ENCODE data around the gene KCNJ5.

Gene KCNJ5

DNA sequence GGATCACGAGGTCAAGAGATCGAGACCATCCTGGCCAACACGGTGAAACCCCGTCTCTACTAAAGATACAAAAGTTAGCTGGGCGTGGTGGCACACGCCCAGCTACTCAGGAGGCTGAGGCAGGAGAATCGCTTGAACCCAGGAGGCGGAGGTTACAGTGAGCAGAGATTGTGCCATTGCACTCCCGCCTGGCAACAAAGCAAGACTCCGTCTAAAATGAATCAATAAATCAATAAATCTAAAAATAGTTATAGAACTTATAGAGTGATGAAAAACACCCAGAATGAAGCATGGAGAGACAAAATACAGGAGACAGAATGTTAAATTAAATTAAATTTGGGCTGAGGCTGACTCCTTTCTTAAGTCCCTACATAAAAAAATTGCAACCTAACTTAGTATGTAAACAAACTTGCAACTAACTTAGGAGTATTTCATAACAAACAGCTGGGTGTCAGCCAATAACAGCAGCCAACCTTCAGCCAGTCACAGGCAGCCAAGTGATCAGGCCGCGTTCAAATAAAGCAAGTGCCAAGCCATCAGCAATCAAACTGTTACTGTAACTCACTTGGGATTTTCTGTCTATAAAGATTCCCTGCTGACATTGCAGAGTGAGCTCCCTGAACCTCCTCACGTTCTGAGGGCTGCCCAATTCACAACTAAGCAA is 58.8 kb downstream of the KCNJ5 start:
- Histone ChIP-seq H3K36me3 (ENCODE audit: insufficient read depth, low read length) (no peaks in the 10 kb centered on the region), H3K4me2 (ENCODE audit: insufficient read depth, low read length) (no peak overlapping the region)

DNA sequence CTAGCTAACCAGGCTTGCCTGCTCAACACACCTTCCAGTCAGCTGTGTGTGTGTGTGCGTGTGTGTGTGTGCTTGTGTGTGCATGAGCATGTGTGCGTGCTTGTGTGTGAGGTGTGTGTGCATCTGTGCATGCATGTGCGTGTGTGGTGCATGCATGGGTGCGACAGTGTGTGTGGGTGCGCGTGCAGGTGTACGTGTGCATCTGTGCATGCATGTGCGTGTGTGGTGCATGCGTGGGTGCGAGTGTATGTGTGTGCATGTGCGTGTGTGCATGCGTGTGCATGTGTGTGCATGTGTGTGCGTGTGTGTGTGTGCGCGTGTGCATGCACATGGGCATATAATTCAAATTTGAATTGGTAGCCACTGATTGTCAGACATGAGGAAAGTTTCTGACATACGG is 62.0 kb downstream of the KCNJ5 start:
- no peak for DNase-seq

More for the DNA sequence above, 58.8 kb downstream of the KCNJ5 start:
- no peak for DNase-seq
- H2AFZ ChIP-seq (ENCODE audit: low read depth, low read length) = no peak overlapping the region
- H3K4me1 ChIP-seq (ENCODE audit: insufficient read depth, low read length) = no peaks in the 10 kb centered on the region
- TF ChIP-seq, protein P1, sequence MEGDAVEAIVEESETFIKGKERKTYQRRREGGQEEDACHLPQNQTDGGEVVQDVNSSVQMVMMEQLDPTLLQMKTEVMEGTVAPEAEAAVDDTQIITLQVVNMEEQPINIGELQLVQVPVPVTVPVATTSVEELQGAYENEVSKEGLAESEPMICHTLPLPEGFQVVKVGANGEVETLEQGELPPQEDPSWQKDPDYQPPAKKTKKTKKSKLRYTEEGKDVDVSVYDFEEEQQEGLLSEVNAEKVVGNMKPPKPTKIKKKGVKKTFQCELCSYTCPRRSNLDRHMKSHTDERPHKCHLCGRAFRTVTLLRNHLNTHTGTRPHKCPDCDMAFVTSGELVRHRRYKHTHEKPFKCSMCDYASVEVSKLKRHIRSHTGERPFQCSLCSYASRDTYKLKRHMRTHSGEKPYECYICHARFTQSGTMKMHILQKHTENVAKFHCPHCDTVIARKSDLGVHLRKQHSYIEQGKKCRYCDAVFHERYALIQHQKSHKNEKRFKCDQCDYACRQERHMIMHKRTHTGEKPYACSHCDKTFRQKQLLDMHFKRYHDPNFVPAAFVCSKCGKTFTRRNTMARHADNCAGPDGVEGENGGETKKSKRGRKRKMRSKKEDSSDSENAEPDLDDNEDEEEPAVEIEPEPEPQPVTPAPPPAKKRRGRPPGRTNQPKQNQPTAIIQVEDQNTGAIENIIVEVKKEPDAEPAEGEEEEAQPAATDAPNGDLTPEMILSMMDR (IDR thresholded peaks at IDR 0.05; ENCODE audit: borderline replicate concordance, extremely low read depth, low read length, poor library complexity, severe bottlenecking) = no peak
- no peak for TF ChIP-seq EZH2 (IDR thresholded peaks at IDR 0.05; ENCODE audit: borderline replicate concordance, low read depth, low read length, severe bottlenecking)
- H3K4me3 ChIP-seq (ENCODE audit: low read depth in 1 of 2, low read length in 2 of 2) = no peak overlapping the region
- no peak overlapping the region for H3K27ac ChIP-seq (ENCODE audit: low read length)
- no peaks in the 10 kb centered on the region for H3K27me3 ChIP-seq (ENCODE audit: insufficient read depth, low read length, poor library complexity)
- ATAC-seq (ENCODE audit: insufficient read depth, low read depth) = no peak
- no peaks in the 10 kb centered on the region for H3K79me2 ChIP-seq (ENCODE audit: insufficient read depth, low read length)
- H3K9ac ChIP-seq (ENCODE audit: low read depth, low read length) = no peak overlapping the region
- no peaks in the 10 kb centered on the region for H4K20me1 ChIP-seq (ENCODE audit: insufficient read depth, low read length)
- no peaks in the 10 kb centered on the region for H3K9me3 ChIP-seq (ENCODE audit: insufficient read depth, low read length, severe bottlenecking)

DNA sequence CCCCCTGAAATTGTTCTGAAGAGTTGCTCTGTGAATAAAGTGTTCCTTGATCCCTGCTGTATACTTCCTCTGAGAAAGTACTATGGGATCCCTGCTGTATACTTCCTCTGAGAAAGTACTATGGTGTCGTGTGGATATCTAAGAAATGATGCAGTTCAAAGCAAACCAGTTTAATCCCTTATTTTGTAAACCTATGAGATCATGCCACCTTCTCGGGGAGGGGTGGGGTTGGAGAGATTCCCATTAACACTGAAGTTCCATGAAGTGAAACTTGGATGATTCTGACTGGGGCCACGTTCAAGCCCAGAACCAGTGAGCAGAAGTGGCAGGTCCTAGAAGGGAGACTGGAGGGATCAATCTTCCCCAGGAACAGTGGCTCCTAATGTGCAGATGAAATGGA is 64.5 kb downstream of the KCNJ5 start:
- no peak for DNase-seq
- Histone ChIP-seq H3K4me3 (ENCODE audit: low read depth in 1 of 2, low read length in 2 of 2) (no peak overlapping the region), H3K79me2 (ENCODE audit: insufficient read depth, low read length) (no peaks in the 10 kb centered on the region), H3K36me3 (ENCODE audit: insufficient read depth, low read length) (no peaks in the 10 kb centered on the region), H3K4me1 (ENCODE audit: insufficient read depth, low read length) (no peaks in the 10 kb centered on the region), H3K4me2 (ENCODE audit: insufficient read depth, low read length) (no peak overlapping the region), H3K9ac (ENCODE audit: low read depth, low read length) (no peak overlapping the region), H3K9me3 (ENCODE audit: insufficient read depth, low read length, severe bottlenecking) (no peaks in the 10 kb centered on the region), H3K27me3 (ENCODE audit: insufficient read depth, low read length, poor library complexity) (no peaks in the 10 kb centered on the region), H2AFZ (ENCODE audit: low read depth, low read length) (no peak overlapping the region), H3K27ac (ENCODE audit: low read length) (no peak overlapping the region), H4K20me1 (ENCODE audit: insufficient read depth, low read length) (no peaks in the 10 kb centered on the region)
- ATAC-seq (ENCODE audit: insufficient read depth, low read depth) = no peak
- no peak for TF ChIP-seq EZH2 (IDR thresholded peaks at IDR 0.05; ENCODE audit: borderline replicate concordance, low read depth, low read length, severe bottlenecking)
- TF ChIP-seq, protein P1 (IDR thresholded peaks at IDR 0.05; ENCODE audit: borderline replicate concordance, extremely low read depth, low read length, poor library complexity, severe bottlenecking) = no peak

More for the DNA sequence above, 62.0 kb downstream of the KCNJ5 start:
- H2AFZ ChIP-seq (ENCODE audit: low read depth, low read length) = no peak overlapping the region
- no peak overlapping the region for H3K4me2 ChIP-seq (ENCODE audit: insufficient read depth, low read length)
- H3K4me1 ChIP-seq (ENCODE audit: insufficient read depth, low read length) = no peaks in the 10 kb centered on the region
- no peaks in the 10 kb centered on the region for H3K9me3 ChIP-seq (ENCODE audit: insufficient read depth, low read length, severe bottlenecking)
- TF ChIP-seq, protein P1 (IDR thresholded peaks at IDR 0.05; ENCODE audit: borderline replicate concordance, extremely low read depth, low read length, poor library complexity, severe bottlenecking) = no peak
- TF ChIP-seq EZH2 (IDR thresholded peaks at IDR 0.05; ENCODE audit: borderline replicate concordance, low read depth, low read length, severe bottlenecking) = no peak
- H3K79me2 ChIP-seq (ENCODE audit: insufficient read depth, low read length) = no peaks in the 10 kb centered on the region
- no peak overlapping the region for H3K4me3 ChIP-seq (ENCODE audit: low read depth in 1 of 2, low read length in 2 of 2)
- no peak overlapping the region for H3K9ac ChIP-seq (ENCODE audit: low read depth, low read length)
- ATAC-seq (ENCODE audit: insufficient read depth, low read depth) = no peak
- no peaks in the 10 kb centered on the region for H3K27me3 ChIP-seq (ENCODE audit: insufficient read depth, low read length, poor library complexity)
- H4K20me1 ChIP-seq (ENCODE audit: insufficient read depth, low read length) = no peaks in the 10 kb centered on the region
- no peaks in the 10 kb centered on the region for H3K36me3 ChIP-seq (ENCODE audit: insufficient read depth, low read length)
- no peak overlapping the region for H3K27ac ChIP-seq (ENCODE audit: low read length)
